Spleen (tissue), 11 donors: ENCODE results near the gene ASB3. TPM values are rescaled to one million over a fixed set of nuclear protein-coding genes. Genes with fewer than 3 reads are reported as not detected.

Experiments
- DNase-seq: peaks from one replicate; pipeline ENCODE4 v3.0.0-alpha.2; 2020
- H3K27ac ChIP-seq, 8 donors: fragments of 200-600 bp; sonication (generic) in 7 of 8; 1 replicate in 4 of 8; 2 replicates in 4 of 8; pipeline versions ENCODE4 v1.5.0 to v1.8.0; 2016 to 2021; ENCODE audit warnings: inconsistent platforms in 4 of 8, mild to moderate bottlenecking in 4 of 8, moderate library complexity in 1 of 8
- H3K27me3 ChIP-seq, 7 donors: fragments of 200-600 bp; sonication (generic) in 6 of 7; replicated peaks in 1 of 7; 1 replicate in 4 of 7; 2 replicates in 3 of 7; pipeline versions ENCODE4 v1.5.0 to v1.8.0; 2016 to 2021; ENCODE audit warnings: inconsistent platforms in 3 of 7, mild to moderate bottlenecking in 1 of 7
- H3K36me3 ChIP-seq, 6 donors: fragments of 200-600 bp; sonication (generic) in 5 of 6; 1 replicate in 4 of 6; 2 replicates in 2 of 6; pipeline versions ENCODE4 v1.5.0 to v1.8.0; 2016 to 2021; ENCODE audit warnings: inconsistent platforms in 2 of 6
- H3K4me1 ChIP-seq, 6 donors: fragments of 200-600 bp; sonication (generic) in 5 of 6; 1 replicate in 3 of 6; 2 replicates in 3 of 6; pipeline versions ENCODE4 v1.5.0 to v1.8.0; 2016 to 2021; ENCODE audit warnings: inconsistent platforms in 3 of 6
- H3K4me3 ChIP-seq, 8 donors: fragments of 200-600 bp; sonication (generic) in 7 of 8; 1 replicate in 4 of 8; 2 replicates in 4 of 8; pipeline versions ENCODE4 v1.5.0 to v1.8.0; 2016 to 2021; ENCODE audit warnings: inconsistent platforms in 4 of 8, mild to moderate bottlenecking in 4 of 8, moderate library complexity in 2 of 8
- H3K9me3 ChIP-seq, 8 donors: fragments of 200-600 bp; sonication (generic) in 7 of 8; 1 replicate in 4 of 8; 2 replicates in 4 of 8; pipeline versions ENCODE4 v1.5.0 to v1.8.0; 2016 to 2021; ENCODE audit warnings: inconsistent platforms in 4 of 8
- POLR2A ChIP-seq, 3 donors: fragments of 450-650 bp; IDR thresholded peaks; one replicate each; pipeline ENCODE4 v1.5.1; 2017; ENCODE audit warnings: antibody characterized with exemption in 3 of 3, mild to moderate bottlenecking in 1 of 3
- POLR2AphosphoS5 ChIP-seq, 3 donors: sonication (generic); formaldehyde crosslinking; IDR thresholded peaks; one replicate each; pipeline ENCODE4 v1.5.1; 2017; ENCODE audit warnings: antibody characterized with exemption in 3 of 3
- WGBS, 5 donors: extraction: QIAGEN DNeasy Blood & Tissue Kit in 3 of 5; methylation state at CpG; one replicate each; pipeline versions ENCODE4 v1.1.5 to v1.1.7; 2013 to 2018; 5-methylcytosine and 5-hydroxymethylcytosine counted together
- intact Hi-C: fragments of 100-400 bp; cut with DNase I; formaldehyde crosslinking; loops from one replicate; pipeline ENCODE4 v1.15.0; 2023; ENCODE audit warnings: low total_unique reads
- polyA plus RNA-seq, 3 donors: library from polyadenylated mRNA; stranded (reverse); fragments of 200-250 nt; gene quantifications; one replicate each; pipeline ENCODE4 v1.2.1, GENCODE V29; 2013
- total RNA-seq, 7 donors: library from RNA; depleted of rRNA in 3 of 7; stranded (reverse); fragments of >200 nt in 3 of 7; fragmentation: NEBNext Ultra II Directional in 4 of 7; extraction: Animal tissue kit (Norgen Biotek cat#: 25700) in 4 of 7; gene quantifications; one replicate each; pipeline versions ENCODE4 v1.1.0 to v1.2.1, GENCODE V29; 2016 to 2021
- TF ChIP-seq, protein P1 (sequence below), 11 experiments: fragments of 200-600 bp in 7 of 11; fragments of 450-650 bp in 4 of 11; sonication (generic) in 4 of 11; IDR thresholded peaks in 8 of 11; conservative IDR thresholded peaks in 3 of 11; 1 replicate in 7 of 11; 2 replicates in 4 of 11; pipeline versions ENCODE4 v1.4.0 to v1.8.0; 2016 to 2021; ENCODE audit warnings: antibody characterized with exemption in 11 of 11, inconsistent platforms in 4 of 11, mild to moderate bottlenecking in 1 of 11
- donor health status: healthy with polysubstance abuse.
- donor health status: DM: no; HTN: no; CAD: no; lungs with moderate emphysema.
- donor health status: DM: no; HTN: no; CAD: no.
- donor health status: Bipolar disorder and iron deficiency.
- donor health status: healthy.
- donor health status: DM: no; HTN: no; CAD: no.
- donor health status: DM: yes; HTN: yes; CAD: no.

The ASB3 gene
- total and polyA plus RNA-seq, 10 donors = 7.7 to 28.1 (median 20.5) TPM

DNA sequence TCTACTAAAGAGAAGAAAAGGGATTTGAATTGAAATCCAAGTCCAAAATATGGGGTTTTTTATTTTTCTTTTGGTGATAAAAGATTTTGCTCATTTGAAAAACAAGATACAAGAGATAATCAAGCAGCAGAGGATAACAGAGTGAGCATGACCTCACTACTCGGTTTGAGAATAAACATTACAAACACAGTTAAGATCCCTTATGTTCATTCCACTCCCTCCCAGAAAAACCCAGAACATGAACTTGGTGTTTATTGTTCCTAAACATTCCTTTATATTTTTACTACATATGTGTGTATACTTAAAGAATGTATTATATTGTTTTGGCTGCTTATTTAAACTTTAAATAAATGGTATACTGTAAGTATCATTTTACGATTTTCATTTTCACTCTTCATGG, 165.8 kb downstream of the ASB3 start:
- no peak for TF ChIP-seq POLR2A (IDR thresholded peaks at IDR 0.05)
- no peak for TF ChIP-seq POLR2AphosphoS5 (IDR thresholded peaks at IDR 0.05)
- TF ChIP-seq, protein P1, sequence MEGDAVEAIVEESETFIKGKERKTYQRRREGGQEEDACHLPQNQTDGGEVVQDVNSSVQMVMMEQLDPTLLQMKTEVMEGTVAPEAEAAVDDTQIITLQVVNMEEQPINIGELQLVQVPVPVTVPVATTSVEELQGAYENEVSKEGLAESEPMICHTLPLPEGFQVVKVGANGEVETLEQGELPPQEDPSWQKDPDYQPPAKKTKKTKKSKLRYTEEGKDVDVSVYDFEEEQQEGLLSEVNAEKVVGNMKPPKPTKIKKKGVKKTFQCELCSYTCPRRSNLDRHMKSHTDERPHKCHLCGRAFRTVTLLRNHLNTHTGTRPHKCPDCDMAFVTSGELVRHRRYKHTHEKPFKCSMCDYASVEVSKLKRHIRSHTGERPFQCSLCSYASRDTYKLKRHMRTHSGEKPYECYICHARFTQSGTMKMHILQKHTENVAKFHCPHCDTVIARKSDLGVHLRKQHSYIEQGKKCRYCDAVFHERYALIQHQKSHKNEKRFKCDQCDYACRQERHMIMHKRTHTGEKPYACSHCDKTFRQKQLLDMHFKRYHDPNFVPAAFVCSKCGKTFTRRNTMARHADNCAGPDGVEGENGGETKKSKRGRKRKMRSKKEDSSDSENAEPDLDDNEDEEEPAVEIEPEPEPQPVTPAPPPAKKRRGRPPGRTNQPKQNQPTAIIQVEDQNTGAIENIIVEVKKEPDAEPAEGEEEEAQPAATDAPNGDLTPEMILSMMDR (IDR thresholded peaks at IDR 0.05 in 8 of 11, conservative IDR thresholded peaks at IDR 0.05 in 3 of 11) = no peak
- no peaks in the 10 kb centered on the region for H3K36me3 ChIP-seq
- H3K27ac ChIP-seq = no peak overlapping the region
- 81 to 94% (median 86%) methylated on average over 2 of the region's 2 CpGs for WGBS, 5 donors
- intact Hi-C loops = no loop called here
- peaks cover 0 to 6% (median 2%) of the 10 kb centered on the region in 8 donors for H3K9me3 ChIP-seq
- no peak for DNase-seq
- H3K4me3 ChIP-seq = no peak overlapping the region
- no peaks in the 10 kb centered on the region for H3K27me3 ChIP-seq
- no peaks in the 10 kb centered on the region for H3K4me1 ChIP-seq

Other genes with a start within 250 kb of the ASB3 start
- gene CHAC2, start 19.1 kb downstream of the ASB3 start, total RNA-seq = 1 to 10 TPM; 2.7 to 9.5 (median 4.4) TPM
- 1 to 10 TPM; 4.3 to 7.9 (median 7.4) TPM for gene CHAC2, start 19.1 kb downstream of the ASB3 start, polyA plus RNA-seq
- 10 to 100 TPM; 23.9 to 56.4 (median 36.2) TPM for gene ERLEC1, start 91 bp upstream of the ASB3 start, total RNA-seq
- gene ERLEC1, start 91 bp upstream of the ASB3 start, polyA plus RNA-seq = 10 to 100 TPM; 12.7 to 23.1 (median 17.0) TPM
- 10 to 100 TPM in 1 of 7 donors, 1 to 10 TPM in 6; 3.0 to 10.9 (median 4.5) TPM for gene GPR75, start 73.0 kb upstream of the ASB3 start, total RNA-seq
- under 1 TPM; 0.08 to 0.93 (median 0.43) TPM for gene GPR75, start 73.0 kb upstream of the ASB3 start, polyA plus RNA-seq
- 10 to 100 TPM; 53.8 to 88.1 (median 73.6) TPM for gene PSME4, start 184.0 kb upstream of the ASB3 start, total RNA-seq
- gene PSME4, start 184.0 kb upstream of the ASB3 start, polyA plus RNA-seq = 10 to 100 TPM; 34.1 to 47.5 (median 35.5) TPM